Endothelial cell of umbilical vein (primary cell): ENCODE data around the gene AKAP13. TPM values are rescaled to one million over a fixed set of nuclear protein-coding genes. Genes with fewer than 3 reads are reported as not detected.

Source experiments
- BruUV-seq: library from RNA; stranded (reverse); fragments of 400-500 nt; replicated peaks from 2 replicates; lab custom pipeline; 2021; lab: Mats Ljungman, UMichigan
- CTCF ChIA-PET: fragments of 300-600, 350-600 bp; sonication (Branson Sonifier 250); formaldehyde crosslinking; loops from one replicate; lab custom pipeline; 2021; ENCODE audit warnings: antibody characterized with exemption, inconsistent platforms; lab: Charles Lee
- POLR2A ChIA-PET: fragments of 300-600, 350-600 bp; sonication (Branson Sonifier 250); formaldehyde crosslinking; loops from one replicate; lab custom pipeline; 2021; ENCODE audit warnings: antibody characterized with exemption, inconsistent platforms; lab: Charles Lee
- DNase-seq: peaks from one replicate; pipeline ENCODE4 v3.0.0-alpha.2; 2011; ENCODE audit warnings: low read depth, low spot score
- FAIRE-seq: peaks from 2 replicates; lab custom pipeline; 2011; peaks lifted over from hg19 to GRCh38; lab: Jason Lieb, UNC
- H2AFZ ChIP-seq: 2 replicates; pipeline ENCODE4 v1.6.0; 2012; ENCODE audit warnings: low read depth, low read length, control low read depth, inconsistent platforms
- H3K27ac ChIP-seq: 2 replicates; pipeline ENCODE4 v1.5.1; 2011; ENCODE audit warnings: low read depth, mild to moderate bottlenecking, control low read depth, low read length, moderate library complexity; ENCODE audit not compliant: insufficient read depth
- H3K27me3 ChIP-seq, 2 experiments: 2 replicates each; pipeline versions ENCODE4 v1.6.0 to v1.6.1; 2011; ENCODE audit warnings: low read length in 2 of 2, mixed read lengths in 1 of 2; ENCODE audit not compliant: control insufficient read depth in 2 of 2, insufficient read depth in 2 of 2
- H3K36me3 ChIP-seq, 2 experiments: 2 replicates in 1 of 2; 3 replicates in 1 of 2; pipeline ENCODE4 v1.5.1; 2011; ENCODE audit warnings: low read length in 2 of 2, mild to moderate bottlenecking in 1 of 2, moderate library complexity in 1 of 2; ENCODE audit not compliant: control insufficient read depth in 2 of 2, insufficient read depth in 2 of 2; ENCODE audit errors: extremely low read depth in 1 of 2
- H3K4me1 ChIP-seq: 3 replicates; pipeline ENCODE4 v1.5.1; 2011; ENCODE audit warnings: mild to moderate bottlenecking, low read length; ENCODE audit not compliant: control insufficient read depth, insufficient read depth; ENCODE audit errors: extremely low read depth
- H3K4me2 ChIP-seq: 2 replicates; pipeline ENCODE4 v1.6.1; 2011; ENCODE audit warnings: low read length, control low read depth, mixed read lengths; ENCODE audit not compliant: insufficient read depth
- H3K4me3 ChIP-seq, 3 experiments: fragments of 200-600 bp in 1 of 3; sonication (generic), shearing (Covaris generic) in 1 of 3; replicated peaks in 1 of 3; 2 replicates each; pipeline ENCODE4 v1.5.1; 2011 to 2016; ENCODE audit warnings: control low read depth in 3 of 3, low read length in 3 of 3, mild to moderate bottlenecking in 2 of 3, inconsistent platforms in 1 of 3, low read depth in 1 of 3, moderate library complexity in 1 of 3; ENCODE audit not compliant: insufficient read depth in 1 of 3
- H3K79me2 ChIP-seq: 2 replicates; pipeline ENCODE4 v1.6.0; 2012; ENCODE audit warnings: low read length, inconsistent platforms; ENCODE audit not compliant: control insufficient read depth, insufficient read depth
- H3K9ac ChIP-seq: replicated peaks from 2 replicates; pipeline ENCODE3; 2011; ENCODE audit warnings: low read length, control low read depth; ENCODE audit not compliant: insufficient read depth; ENCODE audit errors: extremely low read depth
- H3K9me1 ChIP-seq: replicated peaks from 3 replicates; pipeline ENCODE4 v1.6.0; 2011; ENCODE audit warnings: mild to moderate bottlenecking, low read length; ENCODE audit not compliant: control insufficient read depth, insufficient read depth; ENCODE audit errors: extremely low read depth
- H3K9me3 ChIP-seq: replicated peaks from 2 replicates; pipeline ENCODE4 v1.5.1; 2012; ENCODE audit warnings: low read length, inconsistent platforms; ENCODE audit not compliant: control insufficient read depth, insufficient read depth
- H4K20me1 ChIP-seq: replicated peaks from 2 replicates; pipeline ENCODE3; 2011; ENCODE audit warnings: mild to moderate bottlenecking, low read length; ENCODE audit not compliant: control insufficient read depth, insufficient read depth; ENCODE audit errors: extremely low read depth
- EZH2 ChIP-seq: IDR thresholded peaks from 2 replicates; pipeline ENCODE4 v1.6.1; 2012; ENCODE audit warnings: borderline replicate concordance, low read depth, mild to moderate bottlenecking, moderate library complexity, low read length, inconsistent platforms; ENCODE audit not compliant: severe bottlenecking
- FOS ChIP-seq: IDR thresholded peaks from 2 replicates; pipeline ENCODE4 v1.6.1; 2011; ENCODE audit warnings: mild to moderate bottlenecking, low read length, moderate library complexity, borderline replicate concordance; ENCODE audit not compliant: insufficient read depth
- GATA2 ChIP-seq: IDR thresholded peaks from 2 replicates; pipeline ENCODE4 v1.7.0; 2011; ENCODE audit warnings: low read depth, mild to moderate bottlenecking, moderate library complexity, mixed read lengths, low read length; ENCODE audit not compliant: insufficient read length, insufficient read depth
- JUN ChIP-seq: IDR thresholded peaks from 2 replicates; pipeline ENCODE4 v1.6.1; 2011; ENCODE audit warnings: borderline replicate concordance, low read depth; ENCODE audit not compliant: insufficient read length, insufficient read depth
- MYC ChIP-seq: IDR thresholded peaks from one replicate; pipeline ENCODE4 v1.6.1; 2011; ENCODE audit warnings: mild to moderate bottlenecking, low read depth, low read length
- POLR2A ChIP-seq: IDR thresholded peaks from 2 replicates; pipeline ENCODE4 v1.6.1; 2012; ENCODE audit warnings: low read depth, mild to moderate bottlenecking, control low read depth, low read length
- POLR2AphosphoS5 ChIP-seq: IDR thresholded peaks from 2 replicates; pipeline ENCODE4 v1.6.1; 2012; ENCODE audit warnings: low read depth, mild to moderate bottlenecking, control low read depth, low read length, moderate library complexity; ENCODE audit not compliant: insufficient read depth
- dilution Hi-C: fragments of 300-500 bp; cut with MboI; formaldehyde crosslinking; loops from one replicate; pipeline ENCODE4 v1.15.0; 2019; ENCODE audit warnings: low sequenced_read_pairs; ENCODE audit not compliant: extremely low pct_ligation_motif_present
- intact Hi-C: fragments of 100-400 bp; cut with micrococcal nuclease; formaldehyde crosslinking; loops from one replicate; pipeline ENCODE4 v1.10.0; 2022
- polyA plus RNA-seq, 4 experiments: library from polyadenylated mRNA; depleted of rRNA in 3 of 4; stranded (reverse) in 3 of 4; unstranded in 1 of 4; fragments of >200 nt; gene quantifications; 2 replicates each; pipeline versions ENCODE4 v1.2.1 to v1.2.3, GENCODE V29; 2011 to 2012; ENCODE audit warnings: missing spikeins in 1 of 4
- total RNA-seq: library from RNA; stranded (reverse); gene quantifications from 2 replicates; pipeline ENCODE4 v1.2.3, GENCODE V29; 2021
- TF ChIP-seq, protein P1 (sequence below), 2 donors: IDR thresholded peaks; 1 replicate in 1 of 2; 2 replicates in 1 of 2; pipeline ENCODE4 v1.5.1; 2011; ENCODE audit warnings: low read length in 2 of 2, mild to moderate bottlenecking in 2 of 2, moderate library complexity in 2 of 2, control low read depth in 1 of 2, inconsistent platforms in 1 of 2, low read depth in 1 of 2; ENCODE audit not compliant: insufficient read depth in 1 of 2; ENCODE audit errors: extremely low read depth in 1 of 2
- TF ChIP-seq, protein P2 (sequence below): IDR thresholded peaks from 2 replicates; pipeline ENCODE4 v1.6.1; 2011; ENCODE audit not compliant: insufficient read depth, insufficient read length

AKAP13 gene
- total and polyA plus RNA-seq, 2 donors (not counting 3 experiments of a cell fraction or from before 2014, with no cell fraction given) = 22.8 to 87.8 TPM

DNA sequence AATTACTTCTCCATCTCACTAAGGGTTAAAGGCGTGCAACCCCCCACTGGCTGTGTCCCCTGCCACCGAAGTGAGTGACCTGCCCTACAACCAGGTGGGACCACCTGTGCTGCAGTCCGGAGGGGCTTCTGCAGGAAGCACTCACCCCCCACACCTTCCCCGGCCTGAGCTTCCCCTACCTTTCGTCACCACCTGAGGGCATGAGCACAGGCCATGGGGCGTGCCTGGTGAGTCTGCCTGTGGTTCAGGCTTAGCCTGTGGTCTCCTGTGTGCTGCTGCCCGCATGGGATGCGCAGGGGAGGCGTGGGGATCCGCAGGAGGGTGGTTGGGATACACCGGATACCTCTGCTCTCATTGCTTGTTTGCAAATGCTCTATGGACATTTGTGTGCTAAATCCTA is 368.3 kb downstream of the AKAP13 start:
- DNase-seq (no peak), FAIRE-seq (no peak)
- Histone ChIP-seq H3K36me3 (peaks cover 10 to 24% of the 10 kb centered on the region in 2 experiments), H3K27me3 (no peaks in the 10 kb centered on the region), H3K9ac (no peak overlapping the region), H3K4me1 (no peaks in the 10 kb centered on the region), H3K9me1 (no peaks in the 10 kb centered on the region), H3K4me2 (no peak overlapping the region), H3K27ac (no peak overlapping the region), H3K9me3 (no peaks in the 10 kb centered on the region), H4K20me1 (no peaks in the 10 kb centered on the region), H2AFZ (no peak overlapping the region), H3K79me2 (no peaks in the 10 kb centered on the region), H3K4me3 (no peak overlapping the region)
- no TSS peak for BruUV-seq
- intact Hi-C loops (no loop called here), dilution Hi-C loops (no loop called here)
- ChIA-PET POLR2A (no interaction called here), CTCF (interaction anchor here (1.5 kb wide), 1 partner anchor 91 kb away, joined by 4 read pairs; no protein-coding TSS in a partner anchor)
- TF ChIP-seq, protein P1, sequence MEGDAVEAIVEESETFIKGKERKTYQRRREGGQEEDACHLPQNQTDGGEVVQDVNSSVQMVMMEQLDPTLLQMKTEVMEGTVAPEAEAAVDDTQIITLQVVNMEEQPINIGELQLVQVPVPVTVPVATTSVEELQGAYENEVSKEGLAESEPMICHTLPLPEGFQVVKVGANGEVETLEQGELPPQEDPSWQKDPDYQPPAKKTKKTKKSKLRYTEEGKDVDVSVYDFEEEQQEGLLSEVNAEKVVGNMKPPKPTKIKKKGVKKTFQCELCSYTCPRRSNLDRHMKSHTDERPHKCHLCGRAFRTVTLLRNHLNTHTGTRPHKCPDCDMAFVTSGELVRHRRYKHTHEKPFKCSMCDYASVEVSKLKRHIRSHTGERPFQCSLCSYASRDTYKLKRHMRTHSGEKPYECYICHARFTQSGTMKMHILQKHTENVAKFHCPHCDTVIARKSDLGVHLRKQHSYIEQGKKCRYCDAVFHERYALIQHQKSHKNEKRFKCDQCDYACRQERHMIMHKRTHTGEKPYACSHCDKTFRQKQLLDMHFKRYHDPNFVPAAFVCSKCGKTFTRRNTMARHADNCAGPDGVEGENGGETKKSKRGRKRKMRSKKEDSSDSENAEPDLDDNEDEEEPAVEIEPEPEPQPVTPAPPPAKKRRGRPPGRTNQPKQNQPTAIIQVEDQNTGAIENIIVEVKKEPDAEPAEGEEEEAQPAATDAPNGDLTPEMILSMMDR (IDR thresholded peaks at IDR 0.05; ENCODE audit: extremely low read depth in 1 of 2, insufficient read depth in 1 of 2, low read depth in 1 of 2, low read length in 2 of 2) = no peak
- TF ChIP-seq, protein P2, sequence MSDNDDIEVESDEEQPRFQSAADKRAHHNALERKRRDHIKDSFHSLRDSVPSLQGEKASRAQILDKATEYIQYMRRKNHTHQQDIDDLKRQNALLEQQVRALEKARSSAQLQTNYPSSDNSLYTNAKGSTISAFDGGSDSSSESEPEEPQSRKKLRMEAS = no peak
- TF ChIP-seq MYC (no peak), POLR2A (no peak), JUN (no peak), FOS (no peak), GATA2 (no peak), EZH2 (no peak), POLR2AphosphoS5 (no peak)
